ENCODE data around the gene UBQLNL. TPM values are rescaled to one million over a fixed set of nuclear protein-coding genes. Genes with fewer than 3 reads are reported as not detected.

The UBQLNL gene
- total and polyA plus RNA-seq, 8 donors, result 0.09 to 1.0 (median 0.23) TPM

GRCh38 chr11:5553343-5553742 is 36.8 kb upstream of the UBQLNL start:
- no peaks in the 10 kb centered on the region for H3K9me3 ChIP-seq
- intact Hi-C loops (cut with DNase I), result no loop called here
- no peaks in the 10 kb centered on the region for H3K36me3 ChIP-seq
- H3K27me3 ChIP-seq, result no peaks in the 10 kb centered on the region
- ATAC-seq (no peak), FAIRE-seq (no peak), DNase-seq (no peak)
- H3K4me3 ChIP-seq, result no peak overlapping the region
- TF ChIP-seq CTCF (IDR thresholded peaks at IDR 0.05), result no peak
- H3K4me1 ChIP-seq, result no peaks in the 10 kb centered on the region
- H3K27ac ChIP-seq, result no peak overlapping the region

GRCh38 chr11:5550440-5551095 is 34.1 kb upstream of the UBQLNL start:
- H3K36me3 ChIP-seq, result no peaks in the 10 kb centered on the region
- DNase-seq, result no peak
- intact Hi-C loops (cut with DNase I), result no loop called here
- no peak for FAIRE-seq
- H3K27ac ChIP-seq, result no peak overlapping the region
- WGBS, 2 donors, result 64 to 74% methylated on average over 5 of the region's 5 CpGs
- no peak for ATAC-seq
- H3K27me3 ChIP-seq, result no peaks in the 10 kb centered on the region
- no peak for TF ChIP-seq CTCF (IDR thresholded peaks at IDR 0.05)
- H3K9me3 ChIP-seq, result no peaks in the 10 kb centered on the region
- no peak overlapping the region for H3K4me3 ChIP-seq
- no peaks in the 10 kb centered on the region for H3K4me1 ChIP-seq

GRCh38 chr11:5548440-5548839 is 31.9 kb upstream of the UBQLNL start, which contains the start of gene OR52H1:
TSS of gene OR52H1 (minus strand) at chr11:5548540. CDS start at chr11:5545505, 3,035 bp downstream.
- WGBS, 2 donors, result 50 to 53% methylated on average over 1 of the region's 1 CpG
- FAIRE-seq (no peak), DNase-seq (no peak), ATAC-seq (no peak)
- no peak within 1 kb of the TSS for H3K4me3 ChIP-seq
- no peaks in the 10 kb centered on the region for H3K36me3 ChIP-seq
- no peak within 1 kb of the TSS for H3K27ac ChIP-seq
- no peaks in the 10 kb centered on the region for H3K4me1 ChIP-seq
- TF ChIP-seq CTCF (IDR thresholded peaks at IDR 0.05), result no peak
- no peaks in the 10 kb centered on the region for H3K27me3 ChIP-seq
- H3K9me3 ChIP-seq, result no peaks in the 10 kb centered on the region
- intact Hi-C loops (cut with DNase I), result no loop called here

- Histone ChIP-seq H3K4me3 (no peak overlapping the region), H3K9me3 (no peaks in the 10 kb centered on the region), H3K36me3 (no peaks in the 10 kb centered on the region), H3K27me3 (no peaks in the 10 kb centered on the region), H3K27ac (no peak overlapping the region), H3K4me1 (no peaks in the 10 kb centered on the region)
- intact Hi-C loops (cut with DNase I), result no loop called here
- DNase-seq (no peak), FAIRE-seq (no peak), ATAC-seq (no peak)
- no peak for TF ChIP-seq CTCF (IDR thresholded peaks at IDR 0.05)
- WGBS, 2 donors, result 90 to 97% methylated on average over 1 of the region's 1 CpG
Measured at GRCh38 chr11:5547982-5548381, 31.5 kb upstream of the UBQLNL start.

- H3K4me3 ChIP-seq, result no peak overlapping the region
- ATAC-seq (no peak), FAIRE-seq (no peak), DNase-seq (no peak)
- H3K27ac ChIP-seq, result no peak overlapping the region
- no peaks in the 10 kb centered on the region for H3K9me3 ChIP-seq
- H3K36me3 ChIP-seq, result no peaks in the 10 kb centered on the region
- no peaks in the 10 kb centered on the region for H3K4me1 ChIP-seq
- intact Hi-C loops (cut with DNase I), result no loop called here
- H3K27me3 ChIP-seq, result no peaks in the 10 kb centered on the region
- TF ChIP-seq CTCF (IDR thresholded peaks at IDR 0.05), result no peak
- WGBS, 2 donors, result 56 to 66% methylated on average over 3 of the region's 3 CpGs
Measured at GRCh38 chr11:5546457-5546856, 30.0 kb upstream of the UBQLNL start.

Measured in pancreas (tissue), 10 donors.